Ishikawa (cell line): Measurements from ENCODE around the gene SHH.

ENCODE experiments used
- CEBPB ChIP-seq: IDR thresholded peaks from 2 replicates; pipeline ENCODE4 v1.6.1; 2012
- CREB1 ChIP-seq: IDR thresholded peaks from 2 replicates; pipeline ENCODE4 v1.6.1; 2012; ENCODE audit warnings: low read depth
- EGR1 ChIP-seq: IDR thresholded peaks from 2 replicates; pipeline ENCODE4 v1.6.1; 2012
- EP300 ChIP-seq: IDR thresholded peaks from 2 replicates; pipeline ENCODE4 v1.6.1; 2012; ENCODE audit warnings: borderline replicate concordance
- FOXM1 ChIP-seq: IDR thresholded peaks from 2 replicates; pipeline ENCODE4 v1.6.1; 2012; ENCODE audit warnings: low read depth, borderline replicate concordance
- MAX ChIP-seq: IDR thresholded peaks from 2 replicates; pipeline ENCODE4 v1.6.1; 2012
- NFIC ChIP-seq: IDR thresholded peaks from 2 replicates; pipeline ENCODE4 v1.6.1; 2012
- RAD21 ChIP-seq: IDR thresholded peaks from 2 replicates; pipeline ENCODE4 v1.6.1; 2012; ENCODE audit warnings: low read depth
- TAF1 ChIP-seq: IDR thresholded peaks from 2 replicates; pipeline ENCODE4 v1.6.1; 2012; ENCODE audit warnings: low read depth, mild to moderate bottlenecking
- TCF12 ChIP-seq: IDR thresholded peaks from 2 replicates; pipeline ENCODE4 v1.6.1; 2012; ENCODE audit warnings: low read depth
- TEAD4 ChIP-seq: IDR thresholded peaks from 2 replicates; pipeline ENCODE4 v1.6.1; 2012
- YY1 ChIP-seq: IDR thresholded peaks from 2 replicates; pipeline ENCODE4 v1.6.1; 2012; ENCODE audit warnings: low read depth
- ZBTB7A ChIP-seq: IDR thresholded peaks from 2 replicates; pipeline ENCODE4 v1.6.1; 2012; ENCODE audit warnings: low read depth
- TF ChIP-seq, protein P1 (sequence below): IDR thresholded peaks from 2 replicates; pipeline ENCODE4 v1.6.1; 2012; ENCODE audit warnings: low read depth, mild to moderate bottlenecking
- TF ChIP-seq, protein P2 (sequence below): IDR thresholded peaks from 2 replicates; pipeline ENCODE4 v1.6.1; 2012

SHH gene

DNA sequence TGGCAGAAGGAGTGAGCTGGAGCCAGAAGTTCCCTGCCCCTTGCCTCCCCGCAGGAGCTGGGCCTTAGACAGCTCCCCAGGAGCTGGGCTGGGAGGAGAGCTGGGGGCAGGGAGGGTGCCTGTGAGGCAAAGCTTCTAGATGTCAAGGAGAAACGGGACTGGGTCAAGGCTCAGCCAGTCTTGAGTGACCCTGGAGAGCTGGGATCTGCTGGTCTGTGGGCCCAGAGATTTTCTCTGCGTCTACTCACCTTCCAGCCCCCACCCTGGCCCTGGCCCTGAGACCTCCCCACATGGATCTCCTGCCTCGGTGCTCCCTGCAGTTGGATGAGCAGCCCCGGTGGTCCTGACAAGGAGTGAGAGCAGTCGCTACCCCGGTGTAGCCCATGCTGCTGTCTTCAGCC is 20.3 kb upstream of the SHH start:
- TF ChIP-seq EGR1, result no peak
- no peak for TF ChIP-seq FOXM1
- TF ChIP-seq CREB1, result no peak
- TF ChIP-seq RAD21, result no peak

GRCh38 chr7:155831807-155832524 is 19.7 kb upstream of the SHH start:
- no peak for TF ChIP-seq TCF12
- TF ChIP-seq TEAD4, result no peak
- TF ChIP-seq RAD21, result no peak
- no peak for TF ChIP-seq YY1
- TF ChIP-seq, protein P1, sequence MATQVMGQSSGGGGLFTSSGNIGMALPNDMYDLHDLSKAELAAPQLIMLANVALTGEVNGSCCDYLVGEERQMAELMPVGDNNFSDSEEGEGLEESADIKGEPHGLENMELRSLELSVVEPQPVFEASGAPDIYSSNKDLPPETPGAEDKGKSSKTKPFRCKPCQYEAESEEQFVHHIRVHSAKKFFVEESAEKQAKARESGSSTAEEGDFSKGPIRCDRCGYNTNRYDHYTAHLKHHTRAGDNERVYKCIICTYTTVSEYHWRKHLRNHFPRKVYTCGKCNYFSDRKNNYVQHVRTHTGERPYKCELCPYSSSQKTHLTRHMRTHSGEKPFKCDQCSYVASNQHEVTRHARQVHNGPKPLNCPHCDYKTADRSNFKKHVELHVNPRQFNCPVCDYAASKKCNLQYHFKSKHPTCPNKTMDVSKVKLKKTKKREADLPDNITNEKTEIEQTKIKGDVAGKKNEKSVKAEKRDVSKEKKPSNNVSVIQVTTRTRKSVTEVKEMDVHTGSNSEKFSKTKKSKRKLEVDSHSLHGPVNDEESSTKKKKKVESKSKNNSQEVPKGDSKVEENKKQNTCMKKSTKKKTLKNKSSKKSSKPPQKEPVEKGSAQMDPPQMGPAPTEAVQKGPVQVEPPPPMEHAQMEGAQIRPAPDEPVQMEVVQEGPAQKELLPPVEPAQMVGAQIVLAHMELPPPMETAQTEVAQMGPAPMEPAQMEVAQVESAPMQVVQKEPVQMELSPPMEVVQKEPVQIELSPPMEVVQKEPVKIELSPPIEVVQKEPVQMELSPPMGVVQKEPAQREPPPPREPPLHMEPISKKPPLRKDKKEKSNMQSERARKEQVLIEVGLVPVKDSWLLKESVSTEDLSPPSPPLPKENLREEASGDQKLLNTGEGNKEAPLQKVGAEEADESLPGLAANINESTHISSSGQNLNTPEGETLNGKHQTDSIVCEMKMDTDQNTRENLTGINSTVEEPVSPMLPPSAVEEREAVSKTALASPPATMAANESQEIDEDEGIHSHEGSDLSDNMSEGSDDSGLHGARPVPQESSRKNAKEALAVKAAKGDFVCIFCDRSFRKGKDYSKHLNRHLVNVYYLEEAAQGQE, result no peak
- no peak for TF ChIP-seq FOXM1
- no peak for TF ChIP-seq ZBTB7A
- TF ChIP-seq MAX, result no peak
- TF ChIP-seq CREB1, result no peak
- TF ChIP-seq NFIC, result no peak
- TF ChIP-seq TAF1, result no peak
- no peak for TF ChIP-seq EP300
- TF ChIP-seq, protein P2, sequence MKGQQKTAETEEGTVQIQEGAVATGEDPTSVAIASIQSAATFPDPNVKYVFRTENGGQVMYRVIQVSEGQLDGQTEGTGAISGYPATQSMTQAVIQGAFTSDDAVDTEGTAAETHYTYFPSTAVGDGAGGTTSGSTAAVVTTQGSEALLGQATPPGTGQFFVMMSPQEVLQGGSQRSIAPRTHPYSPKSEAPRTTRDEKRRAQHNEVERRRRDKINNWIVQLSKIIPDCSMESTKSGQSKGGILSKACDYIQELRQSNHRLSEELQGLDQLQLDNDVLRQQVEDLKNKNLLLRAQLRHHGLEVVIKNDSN, result no peak
- TF ChIP-seq EGR1, result no peak
- no peak for TF ChIP-seq CEBPB

DNA sequence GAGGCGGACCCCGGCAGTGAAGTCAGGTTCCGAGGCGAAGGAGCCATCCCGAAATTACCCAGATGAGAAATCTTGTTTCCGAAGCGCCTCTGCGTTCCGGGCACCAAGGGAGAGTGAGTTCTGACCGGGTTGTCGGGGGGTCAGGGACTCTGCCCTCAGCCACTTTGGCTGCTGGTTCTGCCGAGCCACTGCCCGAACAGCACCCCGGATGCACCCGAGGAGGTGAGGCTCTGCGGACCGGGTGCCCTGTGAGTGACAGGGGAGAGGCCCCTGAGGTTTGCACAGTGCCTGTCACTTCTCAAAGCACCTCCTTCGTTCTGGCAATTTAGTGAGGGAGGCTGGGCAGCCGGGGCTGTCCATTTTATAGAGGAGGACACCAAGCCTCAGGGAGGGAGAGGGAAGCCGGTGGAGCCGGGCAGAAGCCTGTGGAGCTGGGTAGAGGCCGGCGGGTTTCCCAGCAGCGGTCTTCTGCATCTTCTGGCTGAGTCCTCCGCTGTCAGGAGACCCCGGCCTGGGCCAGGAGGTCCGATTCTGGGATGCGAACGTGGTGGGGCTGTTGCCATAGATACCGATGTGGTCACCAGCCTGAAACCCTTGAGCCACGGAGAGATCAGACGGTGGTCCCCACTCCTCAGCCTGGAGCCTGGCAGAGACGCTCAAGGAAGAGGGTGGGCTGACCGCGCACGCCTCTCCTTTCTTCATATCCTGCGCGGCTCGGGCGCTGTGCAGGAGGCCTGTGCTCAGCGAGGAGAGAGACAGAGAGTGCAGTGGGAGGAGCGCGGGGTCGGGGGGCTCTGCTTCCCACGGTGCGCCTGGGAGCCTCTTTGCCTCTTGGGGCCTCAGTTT is 18.9 kb upstream of the SHH start:
- no peak for TF ChIP-seq TAF1

- TF ChIP-seq YY1, result no peak
Observed at GRCh38 chr7:155829796-155830470, 17.7 kb upstream of the SHH start.

DNA sequence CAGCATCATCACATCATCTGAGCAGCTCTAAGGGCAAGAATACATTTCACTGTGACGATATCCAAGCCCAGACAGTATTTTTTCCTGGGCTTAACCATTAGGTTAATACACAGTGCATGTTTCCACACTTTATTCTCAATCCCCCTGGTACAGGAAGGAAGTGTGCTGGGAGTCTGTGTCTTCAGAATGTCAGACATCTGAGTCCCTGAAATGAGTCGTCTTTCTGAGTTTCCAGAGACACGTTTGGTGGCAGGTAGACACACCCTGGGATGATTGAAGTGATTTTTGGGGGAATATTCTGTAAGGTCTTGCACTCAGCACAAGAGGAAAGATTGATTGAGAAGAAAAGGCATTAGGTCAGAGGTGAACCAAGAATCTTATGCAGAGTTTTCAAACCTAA is 13.1 kb upstream of the SHH start:
- TF ChIP-seq EGR1 (no peak), EP300 (no peak), TCF12 (no peak), TEAD4 (no peak), NFIC (no peak), YY1 (no peak), RAD21 (no peak), ZBTB7A (no peak), FOXM1 (no peak)

GRCh38 chr7:155824227-155824886 is 12.1 kb upstream of the SHH start:
- TF ChIP-seq, protein P2, result 0 out of 2 replicates have a peak, but pooled peaks have one; percentile 24
- TF ChIP-seq CREB1 (no peak), TCF12 (no peak)

- no peak for TF ChIP-seq EP300
- no peak for TF ChIP-seq RAD21
- TF ChIP-seq, protein P1, result no peak
- TF ChIP-seq TEAD4, result no peak
- no peak for TF ChIP-seq MAX
- TF ChIP-seq, protein P2, result no peak
- TF ChIP-seq EGR1, result no peak
- no peak for TF ChIP-seq TAF1
- TF ChIP-seq YY1, result no peak
- no peak for TF ChIP-seq CEBPB
- TF ChIP-seq NFIC, result no peak
- TF ChIP-seq CREB1, result no peak
- TF ChIP-seq FOXM1, result no peak
- no peak for TF ChIP-seq ZBTB7A
- TF ChIP-seq TCF12, result no peak
Observed at GRCh38 chr7:155821851-155822250, 9.6 kb upstream of the SHH start.
